HG03139 (cell line): ENCODE results near the gene ZNF157.

Experiments
- ATAC-seq: cut with Tn5 transposase; IDR thresholded peaks from one replicate; pipeline ENCODE4 v1.9.1; 2021; ENCODE audit not compliant: unreplicated experiment

Gene ZNF157

GRCh38 chrX:47446971-47447370, 76.6 kb downstream of the ZNF157 start:
- ATAC-seq: no peak

- no peak for ATAC-seq
Measured at GRCh38 chrX:47447607-47448006, 77.2 kb downstream of the ZNF157 start.

- no peak for ATAC-seq
Measured at GRCh38 chrX:47448165-47448806, 77.9 kb downstream of the ZNF157 start.

- ATAC-seq: no peak
Measured at GRCh38 chrX:47452112-47452511, 81.7 kb downstream of the ZNF157 start.

GRCh38 chrX:47456080-47456479, 85.7 kb downstream of the ZNF157 start:
- ATAC-seq: no peak

GRCh38 chrX:47458528-47458927, 88.2 kb downstream of the ZNF157 start:
- ATAC-seq: no peak

GRCh38 chrX:47460561-47460960, 90.2 kb downstream of the ZNF157 start:
- ATAC-seq: no peak
